ENCODE results near the gene PPP1R11. TPM values are rescaled to one million over a fixed set of nuclear protein-coding genes. Genes with fewer than 3 reads are reported as not detected.

PPP1R11 gene
- total and polyA plus RNA-seq, 2 of the 13 experiments (the other 11 are each of a cell fraction or from before 2014, with no cell fraction given) = 32.1 to 58.9 TPM

DNA sequence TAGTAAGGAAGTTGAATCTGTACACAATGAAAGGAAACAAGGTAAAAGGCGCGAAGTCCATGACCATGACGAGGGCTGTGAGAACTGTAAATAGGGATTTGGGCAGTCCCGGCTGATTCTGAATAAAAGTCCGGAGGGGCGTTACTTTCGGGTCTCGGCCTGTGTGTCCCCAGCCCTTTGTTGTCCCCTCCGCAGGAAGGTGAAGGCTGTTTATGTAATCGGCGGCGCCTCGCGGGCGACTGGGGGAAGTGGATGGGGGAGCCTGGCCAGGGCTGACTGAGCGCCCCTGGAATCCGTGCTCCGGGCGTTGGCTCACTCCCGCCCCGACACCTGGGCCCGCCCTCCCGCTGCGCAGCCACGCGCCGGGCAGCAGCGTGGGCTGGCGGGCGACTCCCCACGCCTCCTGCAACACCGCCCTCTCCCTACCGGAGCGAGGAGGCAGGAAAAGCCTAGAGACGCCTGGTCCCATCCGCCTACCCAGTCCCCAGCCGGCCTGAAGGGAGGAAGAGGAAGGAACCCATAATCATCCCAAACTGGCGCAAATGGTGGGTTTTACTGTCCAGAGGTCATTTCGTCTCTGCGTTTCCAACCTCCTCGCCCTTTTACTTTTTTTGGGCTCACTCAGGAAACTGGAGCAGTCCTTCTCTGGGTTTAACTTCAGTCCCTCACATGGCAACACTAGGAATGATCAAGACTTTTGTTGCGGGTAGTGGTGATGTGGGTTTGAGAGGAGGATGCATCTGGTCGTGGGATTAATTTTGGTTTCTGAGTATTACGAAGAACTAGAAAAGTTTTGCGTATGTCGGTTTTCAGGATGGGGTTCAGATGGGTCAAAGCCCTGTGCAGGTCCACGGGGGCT is 33.8 kb downstream of the PPP1R11 start (continued):
- TF ChIP-seq RBM22 (optimal IDR thresholded peaks at IDR 0.05; ENCODE audit: low read length) (no peak), MTA3 (CRISPR knock-in tag; IDR thresholded peaks at IDR 0.05) (no peak), NFYB (CRISPR knock-in tag; IDR thresholded peaks at IDR 0.05) (no peak), PLRG1 (conservative IDR thresholded peaks at IDR 0.05) (no peak), ZNF614 (CRISPR knock-in tag; IDR thresholded peaks at IDR 0.05; ENCODE audit: borderline replicate concordance) (peak; percentile 85; the same call in 1 of the 2 replicates), CBX2 (IDR thresholded peaks at IDR 0.05; ENCODE audit: low read depth, low read length) (no peak), CBX2 (CRISPR knock-in tag; IDR thresholded peaks at IDR 0.05; ENCODE audit: low read depth) (peak; percentile 88; the same call in 1 of the 2 replicates), SATB2 (CRISPR knock-in tag; IDR thresholded peaks at IDR 0.05) (no peak), U2AF1 (optimal IDR thresholded peaks at IDR 0.05; ENCODE audit: low read depth, low read length) (no peak), ZNF75D (CRISPR knock-in tag; IDR thresholded peaks at IDR 0.05; ENCODE audit: borderline replicate concordance) (no peak), ZNF546 (CRISPR knock-in tag; conservative IDR thresholded peaks at IDR 0.05) (no peak), RBFOX2 (IDR thresholded peaks at IDR 0.05; ENCODE audit: low read depth, low read length) (peak; percentile 60), KDM4B (CRISPR knock-in tag; IDR thresholded peaks at IDR 0.05) (no peak), MTA1 (CRISPR knock-in tag; IDR thresholded peaks at IDR 0.05; ENCODE audit: borderline replicate concordance) (peak; percentile 77), ZSCAN21 (CRISPR knock-in tag; IDR thresholded peaks at IDR 0.05; ENCODE audit: borderline replicate concordance) (no peak; the same call in 1 of the 2 replicates), SP5 (CRISPR knock-in tag; IDR thresholded peaks at IDR 0.05; ENCODE audit: borderline replicate concordance, low read depth) (no peak; the same call in 1 of the 2 replicates), ZNF567 (CRISPR knock-in tag; IDR thresholded peaks at IDR 0.05; ENCODE audit: borderline replicate concordance) (peak; percentile 65; the same call in 1 of the 2 replicates)
- TF ChIP-seq, protein P1, sequence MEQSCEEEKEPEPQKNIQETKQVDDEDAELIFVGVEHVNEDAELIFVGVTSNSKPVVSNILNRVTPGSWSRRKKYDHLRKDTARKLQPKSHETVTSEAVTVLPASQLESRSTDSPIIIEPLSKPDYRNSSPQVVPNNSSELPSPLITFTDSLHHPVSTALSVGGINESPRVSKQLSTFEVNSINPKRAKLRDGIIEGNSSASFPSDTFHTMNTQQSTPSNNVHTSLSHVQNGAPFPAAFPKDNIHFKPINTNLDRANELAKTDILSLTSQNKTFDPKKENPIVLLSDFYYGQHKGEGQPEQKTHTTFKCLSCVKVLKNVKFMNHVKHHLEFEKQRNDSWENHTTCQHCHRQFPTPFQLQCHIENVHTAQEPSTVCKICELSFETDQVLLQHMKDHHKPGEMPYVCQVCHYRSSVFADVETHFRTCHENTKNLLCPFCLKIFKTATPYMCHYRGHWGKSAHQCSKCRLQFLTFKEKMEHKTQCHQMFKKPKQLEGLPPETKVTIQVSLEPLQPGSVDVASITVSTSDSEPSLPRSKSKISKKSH (CRISPR knock-in tag; IDR thresholded peaks at IDR 0.05; ENCODE audit: borderline replicate concordance) = peak; percentile 87
- TF ChIP-seq, protein P2, sequence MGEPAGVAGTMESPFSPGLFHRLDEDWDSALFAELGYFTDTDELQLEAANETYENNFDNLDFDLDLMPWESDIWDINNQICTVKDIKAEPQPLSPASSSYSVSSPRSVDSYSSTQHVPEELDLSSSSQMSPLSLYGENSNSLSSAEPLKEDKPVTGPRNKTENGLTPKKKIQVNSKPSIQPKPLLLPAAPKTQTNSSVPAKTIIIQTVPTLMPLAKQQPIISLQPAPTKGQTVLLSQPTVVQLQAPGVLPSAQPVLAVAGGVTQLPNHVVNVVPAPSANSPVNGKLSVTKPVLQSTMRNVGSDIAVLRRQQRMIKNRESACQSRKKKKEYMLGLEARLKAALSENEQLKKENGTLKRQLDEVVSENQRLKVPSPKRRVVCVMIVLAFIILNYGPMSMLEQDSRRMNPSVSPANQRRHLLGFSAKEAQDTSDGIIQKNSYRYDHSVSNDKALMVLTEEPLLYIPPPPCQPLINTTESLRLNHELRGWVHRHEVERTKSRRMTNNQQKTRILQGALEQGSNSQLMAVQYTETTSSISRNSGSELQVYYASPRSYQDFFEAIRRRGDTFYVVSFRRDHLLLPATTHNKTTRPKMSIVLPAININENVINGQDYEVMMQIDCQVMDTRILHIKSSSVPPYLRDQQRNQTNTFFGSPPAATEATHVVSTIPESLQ (CRISPR knock-in tag; conservative IDR thresholded peaks at IDR 0.05) = 0 out of 2 replicates have a peak, but pooled peaks have one; percentile 58
- TF ChIP-seq, protein P3, sequence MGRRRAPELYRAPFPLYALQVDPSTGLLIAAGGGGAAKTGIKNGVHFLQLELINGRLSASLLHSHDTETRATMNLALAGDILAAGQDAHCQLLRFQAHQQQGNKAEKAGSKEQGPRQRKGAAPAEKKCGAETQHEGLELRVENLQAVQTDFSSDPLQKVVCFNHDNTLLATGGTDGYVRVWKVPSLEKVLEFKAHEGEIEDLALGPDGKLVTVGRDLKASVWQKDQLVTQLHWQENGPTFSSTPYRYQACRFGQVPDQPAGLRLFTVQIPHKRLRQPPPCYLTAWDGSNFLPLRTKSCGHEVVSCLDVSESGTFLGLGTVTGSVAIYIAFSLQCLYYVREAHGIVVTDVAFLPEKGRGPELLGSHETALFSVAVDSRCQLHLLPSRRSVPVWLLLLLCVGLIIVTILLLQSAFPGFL (CRISPR knock-in tag; IDR thresholded peaks at IDR 0.05) = no peak
- TF ChIP-seq, protein P4, sequence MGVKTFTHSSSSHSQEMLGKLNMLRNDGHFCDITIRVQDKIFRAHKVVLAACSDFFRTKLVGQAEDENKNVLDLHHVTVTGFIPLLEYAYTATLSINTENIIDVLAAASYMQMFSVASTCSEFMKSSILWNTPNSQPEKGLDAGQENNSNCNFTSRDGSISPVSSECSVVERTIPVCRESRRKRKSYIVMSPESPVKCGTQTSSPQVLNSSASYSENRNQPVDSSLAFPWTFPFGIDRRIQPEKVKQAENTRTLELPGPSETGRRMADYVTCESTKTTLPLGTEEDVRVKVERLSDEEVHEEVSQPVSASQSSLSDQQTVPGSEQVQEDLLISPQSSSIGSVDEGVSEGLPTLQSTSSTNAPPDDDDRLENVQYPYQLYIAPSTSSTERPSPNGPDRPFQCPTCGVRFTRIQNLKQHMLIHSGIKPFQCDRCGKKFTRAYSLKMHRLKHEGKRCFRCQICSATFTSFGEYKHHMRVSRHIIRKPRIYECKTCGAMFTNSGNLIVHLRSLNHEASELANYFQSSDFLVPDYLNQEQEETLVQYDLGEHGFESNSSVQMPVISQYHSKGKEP (CRISPR knock-in tag; IDR thresholded peaks at IDR 0.05) = no peak
- TF ChIP-seq, protein P5, sequence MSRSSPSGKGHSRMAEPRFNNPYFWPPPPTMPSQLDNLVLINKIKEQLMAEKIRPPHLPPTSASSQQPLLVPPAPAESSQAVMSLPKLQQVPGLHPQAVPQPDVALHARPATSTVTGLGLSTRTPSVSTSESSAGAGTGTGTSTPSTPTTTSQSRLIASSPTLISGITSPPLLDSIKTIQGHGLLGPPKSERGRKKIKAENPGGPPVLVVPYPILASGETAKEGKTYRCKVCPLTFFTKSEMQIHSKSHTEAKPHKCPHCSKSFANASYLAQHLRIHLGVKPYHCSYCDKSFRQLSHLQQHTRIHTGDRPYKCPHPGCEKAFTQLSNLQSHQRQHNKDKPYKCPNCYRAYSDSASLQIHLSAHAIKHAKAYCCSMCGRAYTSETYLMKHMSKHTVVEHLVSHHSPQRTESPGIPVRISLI (CRISPR knock-in tag; IDR thresholded peaks at IDR 0.05; ENCODE audit: borderline replicate concordance) = no peak
